Glutamatergic neuron (in vitro differentiated cells): ENCODE measurements around the gene PAK5. TPM values are rescaled to one million over a fixed set of nuclear protein-coding genes. Genes with fewer than 3 reads are reported as not detected.

Experiments
- DNase-seq: peaks from one replicate; pipeline ENCODE4 v3.0.0; 2022
- H3K27ac Mint-ChIP-seq: one replicate; pipeline ENCODE4 v1.8.0; 2020; ENCODE audit warnings: mild to moderate bottlenecking, mixed read lengths, inconsistent platforms; ENCODE audit not compliant: unreplicated experiment
- H3K27me3 Mint-ChIP-seq: one replicate; pipeline ENCODE4 v1.8.0; 2020; ENCODE audit warnings: mild to moderate bottlenecking, moderate library complexity, mixed read lengths, inconsistent platforms; ENCODE audit not compliant: unreplicated experiment
- H3K36me3 Mint-ChIP-seq: one replicate; pipeline ENCODE4 v1.8.0; 2020; ENCODE audit warnings: mild to moderate bottlenecking, mixed read lengths, inconsistent platforms; ENCODE audit not compliant: unreplicated experiment
- H3K4me1 Mint-ChIP-seq: one replicate; pipeline ENCODE4 v1.8.0; 2020; ENCODE audit warnings: mild to moderate bottlenecking, low read depth, mixed read lengths, inconsistent platforms; ENCODE audit not compliant: unreplicated experiment
- H3K4me3 Mint-ChIP-seq: one replicate; pipeline ENCODE4 v1.8.0; 2020; ENCODE audit warnings: mild to moderate bottlenecking, mixed read lengths, inconsistent platforms; ENCODE audit not compliant: unreplicated experiment
- H3K9me3 Mint-ChIP-seq: one replicate; pipeline ENCODE4 v1.8.0; 2020; ENCODE audit warnings: mild to moderate bottlenecking, moderate library complexity, mixed read lengths, inconsistent platforms; ENCODE audit not compliant: unreplicated experiment
- CTCF ChIP-seq: fragments of 200-600 bp; sonication (generic); IDR thresholded peaks from one replicate; pipeline ENCODE4 v1.5.0; 2021; ENCODE audit not compliant: partially characterized antibody, unreplicated experiment
- total RNA-seq: library from RNA; stranded (reverse); fragmentation: NEBNext Ultra II Directional; extraction: Animal tissue kit (Norgen Biotek cat#: 25700); gene quantifications from one replicate; pipeline ENCODE4 v1.2.1, GENCODE V29; 2021; ENCODE audit not compliant: unreplicated experiment

PAK5 gene
- total RNA-seq, 1 donor from 2014 or later = 6.8 TPM

DNA sequence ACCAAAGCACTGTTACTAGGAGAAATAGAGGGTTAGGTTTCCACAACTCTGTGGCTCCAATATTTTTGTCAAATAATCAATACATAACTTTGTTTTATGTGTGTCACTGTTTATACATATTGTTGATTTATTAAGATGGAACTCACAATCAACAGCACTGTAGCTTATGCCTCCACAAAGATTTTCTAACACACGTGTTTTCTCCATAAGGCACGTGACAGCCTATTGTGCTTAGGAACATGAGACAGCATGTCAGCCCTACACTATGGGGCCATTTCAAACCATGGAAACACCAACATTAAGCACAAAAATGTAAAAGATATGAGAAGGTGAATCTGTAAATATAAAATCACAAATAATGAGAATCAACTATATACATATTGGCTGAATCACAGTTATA is 127.0 kb downstream of the PAK5 start:
- DNase-seq = no peak
- TF ChIP-seq CTCF = no peak
- Mint-ChIP-seq H3K36me3 (no peaks in the 10 kb centered on the region), H3K9me3 (no peaks in the 10 kb centered on the region), H3K4me1 (no peaks in the 10 kb centered on the region), H3K4me3 (no peak overlapping the region), H3K27me3 (no peaks in the 10 kb centered on the region), H3K27ac (no peak overlapping the region)

- H3K4me3 Mint-ChIP-seq = no peak overlapping the region
- H3K27ac Mint-ChIP-seq = no peak overlapping the region
- no peaks in the 10 kb centered on the region for H3K27me3 Mint-ChIP-seq
- no peaks in the 10 kb centered on the region for H3K36me3 Mint-ChIP-seq
- no peaks in the 10 kb centered on the region for H3K9me3 Mint-ChIP-seq
- no peak for TF ChIP-seq CTCF
- no peak for DNase-seq
- H3K4me1 Mint-ChIP-seq = no peaks in the 10 kb centered on the region
Observed at GRCh38 chr20:9710685-9711084, 128.2 kb downstream of the PAK5 start.

DNA sequence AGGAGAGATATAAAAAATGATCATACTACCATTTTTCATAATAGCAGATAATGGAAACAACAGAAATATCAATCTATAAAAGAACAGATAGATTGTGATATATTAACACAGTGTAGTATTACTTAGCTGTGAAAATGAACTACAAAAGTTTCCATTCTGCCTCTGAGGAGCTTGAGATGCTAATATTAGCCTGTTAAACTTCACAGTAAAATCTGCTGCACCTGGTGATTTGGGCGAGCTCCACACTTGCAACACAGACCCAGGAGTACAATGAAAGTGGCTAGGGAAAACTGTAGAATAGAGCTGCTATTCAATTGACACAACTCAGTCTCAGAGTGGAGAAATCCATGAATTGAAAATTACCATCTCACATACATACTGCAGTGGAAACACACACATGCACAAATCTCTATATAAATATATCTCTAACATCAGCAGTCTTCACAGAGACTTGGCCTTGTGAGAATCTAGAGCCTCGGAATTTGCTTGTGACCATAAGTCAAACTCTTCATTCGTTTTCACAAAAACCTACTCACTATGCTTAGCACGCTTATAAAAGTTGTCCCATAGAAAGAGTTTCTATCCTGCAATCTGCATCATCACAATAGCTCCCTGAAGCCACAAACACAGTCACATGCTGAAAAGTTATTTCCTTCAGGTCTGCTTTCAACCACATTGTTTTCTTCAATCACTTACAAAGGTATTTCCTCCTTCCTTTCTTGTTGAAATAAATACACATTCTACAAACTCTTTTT is 133.0 kb downstream of the PAK5 start:
- no peak for DNase-seq
- Mint-ChIP-seq H3K36me3 (no peaks in the 10 kb centered on the region), H3K4me3 (no peak overlapping the region), H3K27me3 (no peaks in the 10 kb centered on the region), H3K27ac (no peak overlapping the region), H3K9me3 (no peaks in the 10 kb centered on the region), H3K4me1 (no peaks in the 10 kb centered on the region)
- no peak for TF ChIP-seq CTCF

GRCh38 chr20:9699181-9699580 is 139.7 kb downstream of the PAK5 start:
- TF ChIP-seq CTCF = no peak
- no peak overlapping the region for H3K27ac Mint-ChIP-seq
- no peaks in the 10 kb centered on the region for H3K4me1 Mint-ChIP-seq
- no peaks in the 10 kb centered on the region for H3K27me3 Mint-ChIP-seq
- no peak for DNase-seq
- H3K4me3 Mint-ChIP-seq = no peak overlapping the region
- no peaks in the 10 kb centered on the region for H3K9me3 Mint-ChIP-seq
- no peaks in the 10 kb centered on the region for H3K36me3 Mint-ChIP-seq

GRCh38 chr20:9689041-9689440 is 149.8 kb downstream of the PAK5 start:
- Mint-ChIP-seq H3K9me3 (no peaks in the 10 kb centered on the region), H3K4me1 (peaks cover 3% of the 10 kb centered on the region), H3K4me3 (no peak overlapping the region), H3K36me3 (no peaks in the 10 kb centered on the region), H3K27ac (no peak overlapping the region), H3K27me3 (no peaks in the 10 kb centered on the region)
- no peak for TF ChIP-seq CTCF
- no peak for DNase-seq
